Effector memory CD4-positive, alpha-beta T cell (primary cell): ENCODE results near the gene FOXP1.

Experiments
- DNase-seq, 3 donors: peaks; one replicate each; pipeline ENCODE4 v3.0.0-alpha.2; 2020
- H3K27ac ChIP-seq: 2 replicates; pipeline ENCODE4 v1.7.0; 2013; ENCODE audit warnings: mild to moderate bottlenecking, low read length, moderate library complexity; ENCODE audit not compliant: insufficient read depth, poor library complexity, severe bottlenecking
- H3K27me3 ChIP-seq: replicated peaks from 2 replicates; pipeline ENCODE4 v1.7.0; 2013; ENCODE audit warnings: mild to moderate bottlenecking, low read length; ENCODE audit not compliant: insufficient read depth, control insufficient read depth, poor library complexity, severe bottlenecking
- H3K36me3 ChIP-seq: 2 replicates; pipeline ENCODE4 v1.7.0; 2013; ENCODE audit warnings: mild to moderate bottlenecking, low read length, moderate library complexity; ENCODE audit not compliant: control insufficient read depth, insufficient read depth
- H3K4me1 ChIP-seq: 2 replicates; pipeline ENCODE4 v1.7.0; 2013; ENCODE audit warnings: low read length, mild to moderate bottlenecking; ENCODE audit not compliant: control insufficient read depth, insufficient read depth, poor library complexity, severe bottlenecking
- H3K4me3 ChIP-seq: 2 replicates; pipeline ENCODE4 v1.7.0; 2013; ENCODE audit warnings: low read length, low read depth, mild to moderate bottlenecking; ENCODE audit not compliant: insufficient read depth, poor library complexity, severe bottlenecking
- H3K9me3 ChIP-seq: 2 replicates; pipeline ENCODE4 v1.7.0; 2013; ENCODE audit warnings: mild to moderate bottlenecking, low read length, moderate library complexity; ENCODE audit not compliant: control insufficient read depth

Gene FOXP1

DNA sequence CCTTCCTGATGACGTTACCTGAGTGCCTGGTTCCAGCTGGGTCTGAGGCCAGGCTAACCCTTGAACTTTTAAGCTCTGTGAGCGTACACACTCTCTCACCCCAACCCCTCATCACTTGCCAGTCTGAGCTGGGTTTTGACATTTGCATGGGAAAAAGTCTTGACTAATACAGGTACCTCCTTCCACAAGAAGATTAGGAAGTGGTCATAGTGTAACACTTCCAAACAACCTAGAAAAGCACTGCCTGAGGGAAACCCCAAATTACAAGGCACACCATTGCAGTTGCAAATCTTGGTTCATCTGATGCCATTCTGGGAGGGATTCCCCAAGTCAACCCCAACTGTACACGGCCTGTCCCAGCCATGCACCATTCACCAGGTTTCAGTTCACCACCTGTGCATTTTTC is 499.8 kb downstream of the FOXP1 start:
- no peak overlapping the region for H3K4me3 ChIP-seq
- H3K9me3 ChIP-seq: no peaks in the 10 kb centered on the region
- H3K36me3 ChIP-seq: no peaks in the 10 kb centered on the region
- no peaks in the 10 kb centered on the region for H3K27me3 ChIP-seq
- DNase-seq: no peak
- peaks cover 58% of the 10 kb centered on the region for H3K4me1 ChIP-seq
- peak overlapping the region; percentile 31 for H3K27ac ChIP-seq

DNA sequence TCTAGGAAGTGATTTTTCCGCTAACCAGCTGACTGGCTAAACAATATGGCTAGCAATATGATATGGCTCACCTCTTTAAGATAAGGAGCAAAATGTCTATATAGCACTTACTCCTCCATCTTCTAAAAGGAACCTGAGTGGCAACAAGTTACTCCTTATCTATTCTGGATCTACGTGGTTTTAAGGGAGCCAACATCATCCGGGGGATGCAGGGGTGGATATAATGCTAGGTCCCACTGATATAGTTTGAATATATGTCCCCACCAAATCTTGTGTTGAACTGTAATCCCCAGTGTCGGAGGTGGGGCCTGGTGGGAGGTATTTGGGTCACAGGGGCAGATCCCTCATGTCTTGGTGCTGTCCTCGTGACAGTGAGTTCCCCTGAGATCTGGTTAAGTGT is 500.7 kb downstream of the FOXP1 start:
- Histone ChIP-seq H3K9me3 (no peaks in the 10 kb centered on the region), H3K36me3 (no peaks in the 10 kb centered on the region), H3K27ac (no peak overlapping the region), H3K4me3 (no peak overlapping the region), H3K27me3 (no peaks in the 10 kb centered on the region), H3K4me1 (peaks cover 57% of the 10 kb centered on the region)
- no peak for DNase-seq

DNA sequence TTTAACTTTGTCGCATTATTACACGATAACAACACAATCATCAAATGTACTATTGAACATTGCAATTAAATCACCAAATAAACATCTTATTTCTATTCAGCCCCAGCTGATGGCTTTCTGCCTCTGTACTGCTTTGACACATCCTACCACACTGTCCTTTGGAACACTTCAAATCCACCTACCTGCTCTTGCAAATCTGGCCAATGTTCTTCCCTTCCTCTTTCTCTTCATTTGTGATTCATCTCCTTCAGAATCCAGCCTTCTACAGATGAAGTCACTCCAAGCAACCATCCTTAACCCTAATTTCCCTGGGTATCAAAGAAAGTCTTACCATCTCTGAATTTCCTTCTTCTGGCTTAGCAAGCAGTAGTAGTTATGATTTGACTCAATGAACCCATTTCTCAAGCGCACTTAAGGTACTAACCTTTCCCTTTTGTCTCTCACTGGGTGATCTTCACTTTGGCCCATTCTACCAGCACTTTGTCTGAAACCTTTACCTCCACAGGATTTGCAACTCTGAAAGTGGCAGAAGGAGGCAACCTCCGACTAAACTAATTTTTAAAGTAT is 502.9 kb downstream of the FOXP1 start:
- Histone ChIP-seq H3K27ac (peak overlapping the region; percentile 42), H3K9me3 (no peaks in the 10 kb centered on the region), H3K27me3 (no peaks in the 10 kb centered on the region), H3K36me3 (no peaks in the 10 kb centered on the region), H3K4me1 (peaks cover 51% of the 10 kb centered on the region), H3K4me3 (no peak overlapping the region)
- DNase-seq: no peak

DNA sequence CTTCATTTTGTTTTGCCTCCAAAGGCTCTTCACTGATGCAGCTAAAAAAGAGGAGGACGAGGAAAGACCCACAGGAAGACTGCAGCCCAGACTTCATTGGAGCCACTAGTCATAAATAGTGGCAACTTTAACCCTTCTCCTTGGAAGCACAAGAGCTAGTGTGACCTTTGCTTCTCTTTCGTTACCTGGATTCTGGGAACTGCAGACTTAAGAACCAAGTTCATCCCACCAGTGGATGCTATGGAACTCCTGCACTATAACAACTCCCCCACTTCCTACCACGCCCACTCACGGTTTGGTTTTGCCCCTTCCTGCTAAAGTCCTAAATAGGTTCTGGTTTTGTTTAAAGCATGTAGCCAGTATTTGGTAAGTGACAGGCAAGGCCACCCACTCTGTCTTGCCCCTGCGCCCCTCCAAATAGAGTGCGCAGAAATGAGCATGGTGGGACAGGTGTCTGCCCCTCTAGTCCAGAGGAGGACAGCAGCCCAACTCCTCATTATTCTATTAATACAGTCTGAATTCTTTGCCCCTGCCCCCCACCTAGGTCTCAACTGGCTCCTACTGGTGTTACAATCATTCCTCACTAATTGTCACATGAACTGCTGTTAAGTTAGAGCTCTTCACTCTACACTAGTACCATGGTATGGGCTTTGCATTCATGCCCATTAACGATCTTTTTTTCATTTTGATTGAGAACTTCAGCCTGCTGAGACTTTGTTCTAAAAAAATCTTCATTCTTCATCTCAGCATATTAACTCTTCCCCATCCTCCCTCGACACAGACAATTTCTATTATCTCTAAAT is 504.6 kb downstream of the FOXP1 start:
- no peaks in the 10 kb centered on the region for H3K9me3 ChIP-seq
- no peaks in the 10 kb centered on the region for H3K36me3 ChIP-seq
- H3K4me3 ChIP-seq: no peak overlapping the region
- peaks cover 46% of the 10 kb centered on the region for H3K4me1 ChIP-seq
- DNase-seq: no peak
- peak overlapping the region; percentile 28 for H3K27ac ChIP-seq
- H3K27me3 ChIP-seq: no peaks in the 10 kb centered on the region

DNA sequence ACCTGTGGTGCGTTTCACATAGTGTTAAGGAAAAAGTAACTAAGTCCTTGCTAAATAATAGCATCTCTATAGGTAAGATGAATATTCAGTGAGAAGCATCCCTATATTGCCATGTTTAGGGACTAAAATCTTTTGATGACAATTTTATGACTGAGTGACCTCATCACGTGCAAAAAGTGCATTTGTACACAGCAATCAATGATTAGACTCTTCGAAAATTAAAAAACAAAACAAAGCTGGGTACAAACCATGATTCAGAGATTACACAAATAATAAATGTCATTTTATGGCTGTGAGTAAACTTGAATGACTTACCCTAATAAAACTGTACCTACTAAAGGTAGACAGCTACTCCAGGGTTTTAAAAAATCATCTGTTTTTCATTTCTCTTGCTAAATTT is 505.3 kb downstream of the FOXP1 start:
- no peaks in the 10 kb centered on the region for H3K9me3 ChIP-seq
- H3K27ac ChIP-seq: peak overlapping the region; percentile 28
- no peaks in the 10 kb centered on the region for H3K27me3 ChIP-seq
- H3K4me1 ChIP-seq: peaks cover 44% of the 10 kb centered on the region
- no peak overlapping the region for H3K4me3 ChIP-seq
- no peak for DNase-seq
- no peaks in the 10 kb centered on the region for H3K36me3 ChIP-seq

DNA sequence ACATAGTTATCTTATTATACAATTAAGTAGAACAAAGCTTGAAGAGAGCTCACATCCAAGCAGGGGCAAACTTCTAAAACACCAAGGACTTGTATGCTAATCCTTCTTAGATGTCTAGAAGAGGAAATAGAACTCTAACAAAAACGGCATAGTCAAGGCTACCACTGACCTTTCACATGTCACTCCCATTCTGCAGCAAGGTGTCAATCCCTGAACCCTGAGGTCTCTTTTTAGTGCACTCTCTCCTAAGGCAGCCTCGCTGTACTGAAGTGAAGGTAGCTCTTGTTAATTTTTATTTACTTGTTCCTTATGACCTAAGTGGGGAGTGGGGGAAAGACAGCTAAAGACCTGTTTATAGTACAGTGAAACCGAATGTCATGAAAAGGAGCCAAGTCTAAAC is 506.5 kb downstream of the FOXP1 start:
- no peak for DNase-seq
- H3K9me3 ChIP-seq: no peaks in the 10 kb centered on the region
- peaks cover 41% of the 10 kb centered on the region for H3K4me1 ChIP-seq
- no peak overlapping the region for H3K27ac ChIP-seq
- no peaks in the 10 kb centered on the region for H3K27me3 ChIP-seq
- H3K36me3 ChIP-seq: no peaks in the 10 kb centered on the region
- H3K4me3 ChIP-seq: no peak overlapping the region

DNA sequence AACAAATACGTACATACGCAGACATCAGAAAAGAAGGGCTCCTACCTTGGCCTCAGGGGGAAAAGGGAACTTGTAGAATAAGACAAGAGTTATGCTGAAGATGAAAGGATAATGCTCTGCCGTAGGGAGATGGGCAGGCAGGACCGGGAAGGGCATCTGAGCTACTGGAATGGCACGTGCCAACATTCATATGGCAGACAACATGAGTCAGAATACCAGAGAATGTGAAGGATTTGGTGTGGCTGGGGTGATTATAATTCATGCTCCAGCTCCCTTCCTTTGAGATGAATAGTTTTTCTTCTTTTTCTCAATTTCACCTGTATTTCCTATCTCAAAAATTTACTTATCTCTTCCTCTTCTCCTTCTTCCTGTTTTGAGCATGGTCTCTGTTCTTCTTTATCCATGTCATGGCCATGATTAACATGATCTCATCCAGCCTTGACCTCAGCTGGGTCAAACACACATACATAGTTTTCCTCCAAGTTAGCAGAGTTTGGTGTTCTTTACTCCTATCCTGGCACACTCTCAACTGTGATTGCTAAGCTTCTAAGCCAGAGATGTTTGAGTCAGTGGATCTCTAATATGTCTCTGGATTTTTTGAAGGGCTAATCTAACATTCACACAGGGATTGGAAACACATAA is 507.0 kb downstream of the FOXP1 start:
- Histone ChIP-seq H3K4me1 (peaks cover 40% of the 10 kb centered on the region), H3K36me3 (no peaks in the 10 kb centered on the region), H3K27ac (no peak overlapping the region), H3K4me3 (no peak overlapping the region), H3K9me3 (no peaks in the 10 kb centered on the region), H3K27me3 (no peaks in the 10 kb centered on the region)
- no peak for DNase-seq

DNA sequence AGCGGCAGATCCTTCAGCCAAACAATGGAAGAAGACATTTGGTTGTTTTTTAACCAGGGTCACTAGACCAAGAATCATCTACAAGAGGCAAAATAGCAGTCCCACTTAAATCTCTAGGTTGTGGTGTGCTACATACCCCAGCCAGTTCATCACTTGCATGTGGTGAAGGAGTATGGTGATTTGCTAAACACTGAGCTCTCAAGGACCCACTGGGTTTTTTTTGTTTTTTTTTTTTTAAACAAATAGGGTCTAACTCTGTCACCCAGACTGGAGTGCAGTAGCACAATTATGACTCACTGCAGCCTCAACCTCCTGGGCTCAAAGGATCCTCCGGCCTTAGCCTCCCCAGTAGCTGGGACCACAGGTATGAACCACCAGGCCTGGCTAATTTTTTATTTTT is 508.0 kb downstream of the FOXP1 start:
- H3K4me3 ChIP-seq: no peak overlapping the region
- DNase-seq: no peak
- H3K4me1 ChIP-seq: peaks cover 32% of the 10 kb centered on the region
- H3K9me3 ChIP-seq: no peaks in the 10 kb centered on the region
- peak overlapping the region; percentile 40 for H3K27ac ChIP-seq
- no peaks in the 10 kb centered on the region for H3K36me3 ChIP-seq
- no peaks in the 10 kb centered on the region for H3K27me3 ChIP-seq

DNA sequence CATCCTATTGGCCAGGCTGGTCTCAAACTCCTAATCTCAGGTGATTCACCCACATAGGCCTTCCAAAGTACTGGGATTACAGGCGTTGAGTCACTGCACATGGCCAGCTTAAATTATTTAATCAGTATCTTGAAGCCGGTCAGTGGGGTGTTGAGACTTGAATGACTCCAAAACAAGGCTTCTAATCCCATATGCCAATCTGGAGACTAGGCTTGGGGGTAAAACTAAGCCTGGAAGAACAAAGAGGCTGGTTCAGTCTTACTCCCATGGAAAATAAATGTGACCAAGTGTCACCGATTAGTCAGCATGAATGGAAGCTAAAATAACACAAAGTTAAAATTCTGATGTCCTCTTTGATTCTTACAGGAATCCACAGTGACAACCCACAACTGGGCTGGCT is 509.1 kb downstream of the FOXP1 start:
- H3K27ac ChIP-seq: no peak overlapping the region
- H3K36me3 ChIP-seq: no peaks in the 10 kb centered on the region
- H3K27me3 ChIP-seq: no peaks in the 10 kb centered on the region
- H3K9me3 ChIP-seq: no peaks in the 10 kb centered on the region
- DNase-seq: no peak
- H3K4me1 ChIP-seq: peaks cover 35% of the 10 kb centered on the region
- H3K4me3 ChIP-seq: no peak overlapping the region

DNA sequence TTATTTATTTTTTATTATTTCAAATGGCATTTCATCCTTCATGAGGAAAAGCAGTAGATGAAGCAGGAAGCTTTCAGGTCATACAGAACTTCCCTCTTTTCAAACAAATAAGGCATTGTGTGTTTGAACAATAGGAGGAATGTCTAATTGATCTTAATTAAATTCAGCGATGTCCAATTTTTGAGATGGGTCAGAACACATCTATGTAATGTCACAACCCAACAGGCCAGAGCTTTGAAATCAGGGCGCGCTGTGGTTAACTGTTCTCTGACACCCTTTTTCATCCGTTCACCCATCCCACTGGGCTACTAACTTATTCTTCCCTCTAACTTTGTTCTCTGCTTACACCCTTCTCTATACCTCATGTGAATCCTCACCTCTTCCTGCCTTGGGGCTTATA is 510.5 kb downstream of the FOXP1 start:
- Histone ChIP-seq H3K27me3 (no peaks in the 10 kb centered on the region), H3K36me3 (no peaks in the 10 kb centered on the region), H3K4me1 (peaks cover 28% of the 10 kb centered on the region), H3K9me3 (no peaks in the 10 kb centered on the region), H3K27ac (no peak overlapping the region), H3K4me3 (no peak overlapping the region)
- no peak for DNase-seq
